Myocyte (in vitro differentiated cells): Measurements from ENCODE around the gene GCGR. TPM values are rescaled to one million over a fixed set of nuclear protein-coding genes. Genes with fewer than 3 reads are reported as not detected.

Experiments used
- DNase-seq: peaks from one replicate; pipeline ENCODE4 v3.0.0-alpha.2; 2012; ENCODE audit warnings: low read depth
- total RNA-seq: library from RNA; depleted of rRNA; stranded (reverse); fragments of >200 nt; gene quantifications from 2 replicates; pipeline ENCODE4 v1.2.3, GENCODE V29; 2014

The GCGR gene
- total RNA-seq, 1 donor from 2014 or later: not detected

GRCh38 chr17:81811705-81812570, 8.0 kb downstream of the GCGR start:
- DNase-seq: no peak

GRCh38 chr17:81812571-81813370, 8.8 kb downstream of the GCGR start:
- DNase-seq: no peak

GRCh38 chr17:81813371-81813684, 9.4 kb downstream of the GCGR start:
- DNase-seq: no peak

- DNase-seq: no peak
Measured at GRCh38 chr17:81813861-81814683, 10.1 kb downstream of the GCGR start.

GRCh38 chr17:81814748-81815645, 11.0 kb downstream of the GCGR start:
- DNase-seq: no peak

- DNase-seq: no peak
Measured at GRCh38 chr17:81815646-81815986, 11.7 kb downstream of the GCGR start.

GRCh38 chr17:81817758-81818147, 13.8 kb downstream of the GCGR start:
- no peak for DNase-seq

- no peak for DNase-seq
Measured at GRCh38 chr17:81819708-81820107, 15.8 kb downstream of the GCGR start.

- no peak for DNase-seq
Measured at GRCh38 chr17:81821147-81821546, 17.2 kb downstream of the GCGR start.

- DNase-seq: peak; percentile 74
Measured at GRCh38 chr17:81821603-81822311, 17.8 kb downstream of the GCGR start.

- DNase-seq: no peak
Measured at GRCh38 chr17:81822312-81822637, 18.3 kb downstream of the GCGR start.

GRCh38 chr17:81822996-81823819, 19.3 kb downstream of the GCGR start:
- DNase-seq: no peak

- no peak for DNase-seq
Measured at GRCh38 chr17:81823820-81824550, 20.0 kb downstream of the GCGR start.

GRCh38 chr17:81824595-81824994, 20.6 kb downstream of the GCGR start:
- DNase-seq: no peak

- DNase-seq: no peak
Measured at GRCh38 chr17:81825841-81826466, 22.0 kb downstream of the GCGR start.

GRCh38 chr17:81828656-81829055, 24.7 kb downstream of the GCGR start:
- no peak for DNase-seq

GRCh38 chr17:81829858-81830257, 25.9 kb downstream of the GCGR start:
- no peak for DNase-seq

GRCh38 chr17:81831563-81831956, 27.6 kb downstream of the GCGR start:
- DNase-seq: peak; percentile 66
